H1 (cell line): ENCODE data around the gene OR8K5.

Experiments
- CBX8 ChIP-seq: fragments of 300-800, 300-1000 bp; sonication (generic); IDR thresholded peaks from 2 replicates; pipeline ENCODE4 v1.7.1; 2016; ENCODE audit warnings: low read depth, low read length, borderline replicate concordance
- CEBPB ChIP-seq: IDR thresholded peaks from 2 replicates; pipeline ENCODE4 v1.6.1; 2012; ENCODE audit warnings: low read depth, low read length
- CTCF ChIP-seq, 3 experiments: IDR thresholded peaks; 1 replicate in 2 of 3; 2 replicates in 1 of 3; pipeline versions ENCODE4 v1.5.1 to v1.6.1; 2011; ENCODE audit warnings: low read length in 3 of 3, mild to moderate bottlenecking in 3 of 3, inconsistent platforms in 2 of 3, low read depth in 1 of 3, moderate library complexity in 1 of 3; ENCODE audit not compliant: insufficient read depth in 1 of 3; ENCODE audit errors: control extremely low read depth in 1 of 3
- JUND ChIP-seq: IDR thresholded peaks from 2 replicates; pipeline ENCODE4 v1.6.1; 2011; ENCODE audit warnings: mild to moderate bottlenecking, improper control_type of control experiment, low read length
- PHF8 ChIP-seq: fragments of 200-600 bp; sonication (generic); conservative IDR thresholded peaks from 2 replicates; pipeline ENCODE4 v1.7.1; 2012; ENCODE audit warnings: low read depth, mild to moderate bottlenecking, inconsistent platforms, low read length, moderate library complexity
- POLR2A ChIP-seq, 2 experiments: IDR thresholded peaks; 1 replicate in 1 of 2; 2 replicates in 1 of 2; pipeline ENCODE4 v1.6.1; 2011; ENCODE audit warnings: low read depth in 2 of 2, low read length in 2 of 2, mild to moderate bottlenecking in 2 of 2; ENCODE audit errors: control extremely low read depth in 1 of 2
- POLR2AphosphoS5 ChIP-seq: IDR thresholded peaks from 2 replicates; pipeline ENCODE4 v1.6.1; 2011; ENCODE audit warnings: low read depth, low read length
- SIN3A ChIP-seq, 2 experiments: IDR thresholded peaks in 1 of 2; conservative IDR thresholded peaks in 1 of 2; 2 replicates each; pipeline ENCODE4 v1.6.1; 2011 to 2012; ENCODE audit warnings: low read length in 2 of 2, improper control_type of control experiment in 1 of 2, low read depth in 1 of 2, mild to moderate bottlenecking in 1 of 2
- SIRT6 ChIP-seq: IDR thresholded peaks from one replicate; pipeline ENCODE4 v1.7.1; 2012; ENCODE audit warnings: low read length, inconsistent platforms
- SIX5 ChIP-seq: IDR thresholded peaks from 2 replicates; pipeline ENCODE4 v1.6.1; 2011; ENCODE audit warnings: mild to moderate bottlenecking, low read depth, low read length
- SP1 ChIP-seq: IDR thresholded peaks from 2 replicates; pipeline ENCODE4 v1.6.1; 2011; ENCODE audit warnings: low read depth, low read length
- YY1 ChIP-seq: IDR thresholded peaks from 2 replicates; pipeline ENCODE4 v1.6.1; 2011; ENCODE audit warnings: low read depth, mild to moderate bottlenecking, low read length
- ZNF274 ChIP-seq: IDR thresholded peaks from 2 replicates; pipeline ENCODE4 v1.7.0; 2012; ENCODE audit warnings: low read length, borderline replicate concordance; ENCODE audit errors: extremely low read depth
- TF ChIP-seq, protein P1 (sequence below): IDR thresholded peaks from 2 replicates; pipeline ENCODE4 v1.6.1; 2012; ENCODE audit warnings: inconsistent platforms

DNA sequence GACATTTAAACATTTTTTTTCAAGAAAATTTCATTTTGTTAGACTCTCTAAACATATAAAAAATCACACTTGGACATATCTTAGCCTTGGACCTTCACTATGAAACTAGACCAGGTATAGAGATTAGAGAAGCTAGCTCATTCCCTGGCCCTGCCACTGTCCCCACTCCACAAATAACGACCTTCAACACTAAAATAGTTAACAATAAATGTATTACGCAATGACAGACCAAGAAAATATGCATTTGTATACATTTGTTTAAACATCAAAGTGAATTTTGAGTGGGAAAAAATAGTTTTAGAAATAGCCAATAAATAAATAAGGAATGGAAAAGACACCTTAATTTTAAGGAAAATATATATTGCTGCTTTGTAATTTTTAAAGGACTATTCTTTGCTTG lies 37.2 kb upstream of the OR8K5 start:
- TF ChIP-seq POLR2A (IDR thresholded peaks at IDR 0.05; ENCODE audit: control extremely low read depth in 1 of 2, low read depth in 2 of 2, low read length in 2 of 2): no peak
- TF ChIP-seq POLR2AphosphoS5: no peak
- TF ChIP-seq YY1: no peak
- no peak for TF ChIP-seq CTCF (IDR thresholded peaks at IDR 0.05; ENCODE audit: control extremely low read depth in 1 of 3, insufficient read depth in 1 of 3, low read depth in 1 of 3, low read length in 3 of 3)
- peak; percentile 37; the same call in 1 of the 2 replicates for TF ChIP-seq CEBPB
- no peak for TF ChIP-seq SIN3A (conservative IDR thresholded peaks at IDR 0.05 in 1 of 2, IDR thresholded peaks at IDR 0.05 in 1 of 2; ENCODE audit: low read depth in 1 of 2, low read length in 2 of 2)
- no peak for TF ChIP-seq CBX8
- TF ChIP-seq SIX5: no peak
- TF ChIP-seq ZNF274: no peak
- TF ChIP-seq, protein P1, sequence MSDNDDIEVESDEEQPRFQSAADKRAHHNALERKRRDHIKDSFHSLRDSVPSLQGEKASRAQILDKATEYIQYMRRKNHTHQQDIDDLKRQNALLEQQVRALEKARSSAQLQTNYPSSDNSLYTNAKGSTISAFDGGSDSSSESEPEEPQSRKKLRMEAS: no peak
- no peak for TF ChIP-seq SP1
- no peak for TF ChIP-seq JUND
- TF ChIP-seq SIRT6: no peak
- TF ChIP-seq PHF8: no peak
